Type B pancreatic cell (in vitro differentiated cells): ENCODE results near the gene OR52B4. TPM values are rescaled to one million over a fixed set of nuclear protein-coding genes. Genes with fewer than 3 reads are reported as not detected.

Experiments used
- total RNA-seq: library from RNA; stranded (reverse); gene quantifications from 2 replicates; pipeline ENCODE4 v1.2.1, GENCODE V29; 2021; ENCODE audit warnings: low replicate concordance

The OR52B4 gene
- total RNA-seq, 1 donor from 2014 or later = not detected

Other genes starting within 250 kb of the OR52B4 start
- gene TRIM21, start 25.3 kb upstream of the OR52B4 start, total RNA-seq = 18.4 and 31.1 TPM in 2 replicates
- gene OR52K2, start 80.9 kb upstream of the OR52B4 start, total RNA-seq = not detected in 2 replicates
- gene OR52K1, start 114.3 kb upstream of the OR52B4 start, total RNA-seq = not detected in 2 replicates
- not detected in 2 replicates for gene OR52M1, start 176.8 kb upstream of the OR52B4 start, total RNA-seq
- gene OR52I2, start 213.4 kb upstream of the OR52B4 start, total RNA-seq = not detected in 2 replicates
- gene OR52I1, start 225.7 kb upstream of the OR52B4 start, total RNA-seq = not detected in 2 replicates
- gene TRIM68, start 239.8 kb upstream of the OR52B4 start, total RNA-seq = 13.9 and 14.5 TPM in 2 replicates